Upper lobe of right lung (tissue), 1 donor: Measurements from ENCODE around the gene C16orf82. TPM values are rescaled to one million over a fixed set of nuclear protein-coding genes. Genes with fewer than 3 reads are reported as not detected.

Experiments
- ATAC-seq: fragments of 200-7000 bp; cut with Tn5 transposase; one replicate; pipeline ENCODE4 v1.9.1; 2020; ENCODE audit warnings: mild to moderate bottlenecking, moderate library complexity
- DNase-seq: peaks from one replicate; pipeline ENCODE4 v3.0.0-alpha.2; 2020
- H3K27ac ChIP-seq: fragments of 200-600 bp; one replicate; pipeline ENCODE4 v1.8.0; 2022
- H3K27me3 ChIP-seq: fragments of 200-600 bp; one replicate; pipeline ENCODE4 v1.8.0; 2022; ENCODE audit warnings: mild to moderate bottlenecking
- H3K36me3 ChIP-seq: fragments of 200-600 bp; one replicate; pipeline ENCODE4 v1.8.0; 2022
- H3K4me1 ChIP-seq: fragments of 200-600 bp; one replicate; pipeline ENCODE4 v1.8.0; 2022
- H3K4me3 ChIP-seq: fragments of 200-600 bp; one replicate; pipeline ENCODE4 v1.8.0; 2022; ENCODE audit warnings: mild to moderate bottlenecking
- H3K9me3 ChIP-seq: fragments of 200-600 bp; one replicate; pipeline ENCODE4 v1.8.0; 2022
- CTCF ChIP-seq: fragments of 200-600 bp; IDR thresholded peaks from one replicate; pipeline ENCODE4 v1.8.0; 2022; ENCODE audit warnings: antibody characterized with exemption
- intact Hi-C: fragments of 100-400 bp; cut with DNase I; formaldehyde crosslinking; loops from one replicate; pipeline ENCODE4 v1.11.0; 2022
- total RNA-seq: library from RNA; stranded (reverse); fragmentation: NEBNext Ultra II Directional; extraction: Animal tissue kit (Norgen Biotek cat#: 25700); gene quantifications from one replicate; pipeline ENCODE4 v1.2.1, GENCODE V29; 2021
- donor health status: DM: no; HTN: yes; CAD: no; lungs with severe emphysema.

The C16orf82 gene
- total RNA-seq, 1 donor from 2014 or later = not detected

GRCh38 chr16:27088216-27088615, 21.5 kb downstream of the C16orf82 start:
- Histone ChIP-seq H3K4me3 (no peak overlapping the region), H3K36me3 (no peaks in the 10 kb centered on the region), H3K27ac (no peak overlapping the region), H3K4me1 (no peaks in the 10 kb centered on the region), H3K27me3 (peaks cover 33% of the 10 kb centered on the region), H3K9me3 (no peaks in the 10 kb centered on the region)
- ATAC-seq (no peak), DNase-seq (no peak)
- no peak for TF ChIP-seq CTCF
- intact Hi-C loops = no loop called here

GRCh38 chr16:27096375-27096774, 29.6 kb downstream of the C16orf82 start:
- TF ChIP-seq CTCF = no peak
- Histone ChIP-seq H3K36me3 (no peaks in the 10 kb centered on the region), H3K27me3 (peaks cover 8% of the 10 kb centered on the region), H3K27ac (no peak overlapping the region), H3K4me1 (no peaks in the 10 kb centered on the region), H3K4me3 (no peak overlapping the region), H3K9me3 (no peaks in the 10 kb centered on the region)
- ATAC-seq (no peak), DNase-seq (no peak)
- intact Hi-C loops = no loop called here

GRCh38 chr16:27097800-27098230, 31.1 kb downstream of the C16orf82 start:
- no peak for ATAC-seq
- intact Hi-C loops = no loop called here
- TF ChIP-seq CTCF = no peak

GRCh38 chr16:27098366-27099049, 31.8 kb downstream of the C16orf82 start:
- Histone ChIP-seq H3K36me3 (no peaks in the 10 kb centered on the region), H3K27me3 (no peaks in the 10 kb centered on the region), H3K4me3 (no peak overlapping the region), H3K9me3 (no peaks in the 10 kb centered on the region), H3K27ac (no peak overlapping the region), H3K4me1 (no peaks in the 10 kb centered on the region)
- intact Hi-C loops = no loop called here
- ATAC-seq (no peak), DNase-seq (no peak)
- no peak for TF ChIP-seq CTCF

More at GRCh38 chr16:27097800-27098230, 31.1 kb downstream of the C16orf82 start:
- Histone ChIP-seq H3K4me3 (no peak overlapping the region), H3K4me1 (no peaks in the 10 kb centered on the region), H3K27ac (no peak overlapping the region), H3K27me3 (no peaks in the 10 kb centered on the region), H3K36me3 (no peaks in the 10 kb centered on the region), H3K9me3 (no peaks in the 10 kb centered on the region)
- DNase-seq = no peak

GRCh38 chr16:27102701-27103575, 36.2 kb downstream of the C16orf82 start:
- DNase-seq = no peak
- Histone ChIP-seq H3K4me3 (no peak overlapping the region), H3K9me3 (no peaks in the 10 kb centered on the region), H3K4me1 (no peaks in the 10 kb centered on the region), H3K27me3 (no peaks in the 10 kb centered on the region), H3K27ac (no peak overlapping the region), H3K36me3 (no peaks in the 10 kb centered on the region)
- no peak for ATAC-seq
- TF ChIP-seq CTCF = no peak
- intact Hi-C loops = no loop called here
